Gastroesophageal sphincter (tissue), 4 donors: ENCODE measurements around the gene FAM163B. TPM values are rescaled to one million over a fixed set of nuclear protein-coding genes. Genes with fewer than 3 reads are reported as not detected.

ENCODE experiments used
- ATAC-seq: fragments of 150-250 bp; one replicate; pipeline ENCODE4 v1.9.1; 2016; ENCODE audit warnings: mild to moderate bottlenecking, moderate library complexity
- H3K27ac ChIP-seq, 4 donors: fragments of 200-600 bp; sonication (generic) in 3 of 4; 1 replicate in 3 of 4; 2 replicates in 1 of 4; pipeline ENCODE4 v1.5.1; 2016 to 2019
- H3K27me3 ChIP-seq: fragments of 200-600 bp; sonication (generic); one replicate; pipeline ENCODE4 v1.5.1; 2019
- H3K36me3 ChIP-seq, 2 donors: fragments of 200-600 bp; sonication (generic); one replicate each; pipeline ENCODE4 v1.5.1; 2019; ENCODE audit warnings: control low read depth in 1 of 2
- H3K4me1 ChIP-seq, 3 donors: fragments of 200-600 bp; sonication (generic); 1 replicate in 2 of 3; 2 replicates in 1 of 3; pipeline ENCODE4 v1.5.1; 2016 to 2019; ENCODE audit warnings: control low read depth in 2 of 3
- H3K4me3 ChIP-seq, 2 donors: fragments of 200-600 bp; sonication (generic); one replicate each; pipeline ENCODE4 v1.5.1; 2019; ENCODE audit warnings: mild to moderate bottlenecking in 1 of 2, moderate library complexity in 1 of 2
- H3K9me3 ChIP-seq, 3 donors: fragments of 200-600 bp; sonication (generic); one replicate each; pipeline ENCODE4 v1.5.1; 2017 to 2019; ENCODE audit warnings: control low read depth in 2 of 3
- EP300 ChIP-seq: sonication (generic); formaldehyde crosslinking; IDR thresholded peaks from one replicate; pipeline ENCODE4 v1.6.1; 2017; ENCODE audit warnings: antibody characterized with exemption, mild to moderate bottlenecking
- POLR2A ChIP-seq, 2 donors: fragments of 450-650 bp; IDR thresholded peaks; one replicate each; pipeline ENCODE4 v1.6.1; 2017; ENCODE audit warnings: antibody characterized with exemption in 2 of 2, mild to moderate bottlenecking in 2 of 2, moderate library complexity in 1 of 2
- POLR2AphosphoS5 ChIP-seq: sonication (generic); formaldehyde crosslinking; IDR thresholded peaks from one replicate; pipeline ENCODE4 v1.6.1; 2017; ENCODE audit warnings: antibody characterized with exemption
- WGBS, 2 donors: methylation state at CpG; one replicate each; pipeline ENCODE4 v1.1.5; 2018; ENCODE audit warnings: low coverage in 1 of 2; 5-methylcytosine and 5-hydroxymethylcytosine counted together
- total RNA-seq, 4 donors: library from RNA; depleted of rRNA; stranded (reverse); fragments of >200 nt; gene quantifications; one replicate each; pipeline ENCODE4 v1.1.0, GENCODE V29; 2016
- TF ChIP-seq, protein P1 (sequence below), 4 experiments: fragments of 200-600 bp in 2 of 4; fragments of 450-650 bp in 2 of 4; sonication (generic) in 1 of 4; IDR thresholded peaks; one replicate each; pipeline ENCODE4 v1.5.1; 2017 to 2019; ENCODE audit warnings: antibody characterized with exemption in 4 of 4, mild to moderate bottlenecking in 2 of 4, moderate library complexity in 2 of 4

Gene FAM163B
- total RNA-seq, 4 donors from 2014 or later: not detected

DNA sequence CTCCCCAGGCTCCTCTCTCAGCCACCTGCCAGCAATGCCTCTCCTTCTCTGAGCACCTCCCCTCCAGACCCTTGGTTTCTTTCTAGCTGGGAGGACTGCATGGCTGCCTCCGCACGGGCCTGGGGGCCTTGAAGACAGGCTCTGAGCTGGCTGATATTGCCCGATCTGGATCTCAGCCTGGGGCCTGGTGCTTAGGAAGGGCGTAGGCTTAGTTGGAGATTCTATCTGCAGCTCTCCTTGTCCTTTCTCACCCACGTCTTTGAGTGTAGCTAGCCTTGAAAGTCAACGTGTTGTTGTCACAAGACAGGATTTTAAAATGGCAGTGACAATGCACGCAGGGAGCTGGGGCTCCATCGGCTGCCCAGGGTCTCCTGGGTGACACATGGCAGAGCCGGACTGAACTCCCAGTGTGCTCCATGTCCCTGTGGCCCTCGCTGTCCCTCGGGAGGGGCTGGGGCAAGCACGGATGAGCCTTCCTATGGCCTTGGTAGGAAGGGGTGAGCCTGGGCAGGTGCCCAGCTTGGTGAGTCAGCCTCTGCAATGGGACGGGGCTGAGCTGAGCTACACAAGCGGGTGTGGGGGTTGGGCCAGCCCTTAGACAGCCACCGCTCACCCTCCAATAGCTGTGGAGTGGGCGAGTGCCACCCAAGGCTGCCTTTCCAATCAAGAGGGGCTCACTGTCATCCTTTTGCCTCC, 65.3 kb downstream of the FAM163B start:
- Histone ChIP-seq H3K36me3 (peaks cover 0 to 23% of the 10 kb centered on the region in 2 donors), H3K27me3 (no peaks in the 10 kb centered on the region), H3K27ac (no peak overlapping the region), H3K4me1 (peaks cover 0 to 41% (median 10%) of the 10 kb centered on the region in 3 donors), H3K9me3 (no peaks in the 10 kb centered on the region), H3K4me3 (no peak overlapping the region)
- no peak for ATAC-seq
- WGBS, 2 donors: 67 to 87% methylated on average over 3 to 5 of the region's 16 CpGs
- TF ChIP-seq, protein P1, sequence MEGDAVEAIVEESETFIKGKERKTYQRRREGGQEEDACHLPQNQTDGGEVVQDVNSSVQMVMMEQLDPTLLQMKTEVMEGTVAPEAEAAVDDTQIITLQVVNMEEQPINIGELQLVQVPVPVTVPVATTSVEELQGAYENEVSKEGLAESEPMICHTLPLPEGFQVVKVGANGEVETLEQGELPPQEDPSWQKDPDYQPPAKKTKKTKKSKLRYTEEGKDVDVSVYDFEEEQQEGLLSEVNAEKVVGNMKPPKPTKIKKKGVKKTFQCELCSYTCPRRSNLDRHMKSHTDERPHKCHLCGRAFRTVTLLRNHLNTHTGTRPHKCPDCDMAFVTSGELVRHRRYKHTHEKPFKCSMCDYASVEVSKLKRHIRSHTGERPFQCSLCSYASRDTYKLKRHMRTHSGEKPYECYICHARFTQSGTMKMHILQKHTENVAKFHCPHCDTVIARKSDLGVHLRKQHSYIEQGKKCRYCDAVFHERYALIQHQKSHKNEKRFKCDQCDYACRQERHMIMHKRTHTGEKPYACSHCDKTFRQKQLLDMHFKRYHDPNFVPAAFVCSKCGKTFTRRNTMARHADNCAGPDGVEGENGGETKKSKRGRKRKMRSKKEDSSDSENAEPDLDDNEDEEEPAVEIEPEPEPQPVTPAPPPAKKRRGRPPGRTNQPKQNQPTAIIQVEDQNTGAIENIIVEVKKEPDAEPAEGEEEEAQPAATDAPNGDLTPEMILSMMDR (IDR thresholded peaks at IDR 0.05): no peak
- TF ChIP-seq POLR2A (IDR thresholded peaks at IDR 0.05) (no peak), EP300 (no peak), POLR2AphosphoS5 (no peak)

DNA sequence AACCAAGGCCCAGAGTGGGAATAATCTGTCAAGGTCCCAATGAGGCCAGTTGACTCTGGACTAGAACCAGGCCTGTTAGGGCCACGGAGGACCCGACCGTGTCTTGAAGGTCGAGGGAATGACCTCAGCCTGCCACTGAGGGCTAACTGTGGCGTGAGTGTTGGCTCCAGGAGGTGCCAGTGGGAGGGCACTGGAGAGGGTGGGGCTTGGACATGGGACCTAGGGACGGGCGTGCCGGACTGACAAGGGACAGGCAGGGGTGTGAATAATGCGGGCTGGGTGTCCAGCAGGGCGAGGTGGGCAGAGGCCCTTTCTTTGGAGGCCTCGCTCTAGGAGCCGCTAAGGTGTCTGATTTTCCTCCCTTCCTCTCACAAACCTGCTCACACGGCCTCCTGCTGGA, 67.2 kb downstream of the FAM163B start:
- TF ChIP-seq, protein P1 (IDR thresholded peaks at IDR 0.05): no peak
- no peak for TF ChIP-seq POLR2A (IDR thresholded peaks at IDR 0.05)
- no peak for TF ChIP-seq POLR2AphosphoS5
- no peak for TF ChIP-seq EP300
- H3K36me3 ChIP-seq: peaks cover 0 to 14% of the 10 kb centered on the region in 2 donors
- 93 to 100% methylated on average over 3 to 6 of the region's 13 CpGs for WGBS, 2 donors
- H3K9me3 ChIP-seq: no peaks in the 10 kb centered on the region
- peaks cover 0 to 43% (median 11%) of the 10 kb centered on the region in 3 donors for H3K4me1 ChIP-seq
- no peak overlapping the region for H3K4me3 ChIP-seq
- H3K27ac ChIP-seq: no peak overlapping the region
- no peaks in the 10 kb centered on the region for H3K27me3 ChIP-seq
- no peak for ATAC-seq

DNA sequence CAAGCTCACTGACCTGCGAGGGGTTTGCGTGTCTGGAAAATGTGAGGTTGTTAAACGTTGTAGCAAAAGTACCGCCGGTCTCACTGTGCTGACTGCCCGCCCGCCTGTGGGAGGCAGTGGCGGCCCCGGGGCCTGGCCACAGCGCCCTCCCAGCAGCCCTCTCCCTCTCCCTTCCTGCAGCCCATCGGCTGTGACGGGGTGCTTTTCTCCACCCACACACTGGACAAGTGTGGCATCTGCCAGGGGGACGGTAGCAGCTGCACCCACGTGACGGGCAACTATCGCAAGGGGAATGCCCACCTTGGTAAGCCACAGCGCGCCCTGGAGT, 68.5 kb downstream of the FAM163B start:
- H3K4me1 ChIP-seq: peaks cover 0 to 39% (median 6%) of the 10 kb centered on the region in 3 donors
- WGBS, 2 donors: 63 to 79% methylated on average over 5 to 11 of the region's 18 CpGs
- TF ChIP-seq POLR2AphosphoS5 (no peak), EP300 (no peak), POLR2A (IDR thresholded peaks at IDR 0.05) (no peak)
- TF ChIP-seq, protein P1 (IDR thresholded peaks at IDR 0.05): no peak
- H3K27me3 ChIP-seq: no peaks in the 10 kb centered on the region
- H3K9me3 ChIP-seq: no peaks in the 10 kb centered on the region
- no peak overlapping the region for H3K27ac ChIP-seq
- peaks cover 0 to 14% of the 10 kb centered on the region in 2 donors for H3K36me3 ChIP-seq
- no peak for ATAC-seq
- H3K4me3 ChIP-seq: no peak overlapping the region

DNA sequence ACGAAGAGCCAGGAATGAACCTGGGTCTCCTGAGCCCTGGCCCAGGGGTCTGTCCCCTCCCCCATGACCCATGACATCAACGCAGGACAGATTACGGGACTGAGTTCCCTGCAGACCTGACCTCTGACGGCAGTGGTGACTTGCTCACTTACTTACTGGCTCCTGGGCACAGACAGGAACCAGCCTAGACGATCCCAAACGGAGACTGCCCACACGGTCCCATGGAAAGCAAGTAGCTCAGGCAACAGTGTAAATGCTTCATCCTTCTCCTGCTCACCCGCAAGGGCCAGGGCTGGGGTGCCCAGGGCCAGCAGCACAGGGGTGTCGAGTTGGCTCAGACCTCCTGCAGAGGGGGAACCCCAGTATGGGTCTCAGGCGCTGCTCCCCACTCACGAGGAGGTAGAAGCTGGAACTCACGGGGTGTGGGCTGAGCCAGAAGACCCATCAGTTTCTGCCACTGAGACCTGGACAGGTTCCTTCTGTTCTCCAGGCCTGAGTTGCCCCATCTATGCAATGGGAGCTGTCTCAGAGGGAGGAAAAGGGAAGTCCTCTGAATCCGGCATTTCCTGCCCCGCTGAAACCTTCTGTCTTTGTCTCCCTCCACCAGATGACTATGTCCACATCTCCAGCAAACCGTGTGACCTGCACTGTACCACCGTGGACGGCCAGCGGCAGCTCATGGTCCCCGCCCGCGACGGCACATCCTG, 69.0 kb downstream of the FAM163B start:
- Histone ChIP-seq H3K27me3 (no peaks in the 10 kb centered on the region), H3K4me3 (no peak overlapping the region), H3K36me3 (peaks cover 0 to 14% of the 10 kb centered on the region in 2 donors), H3K9me3 (no peaks in the 10 kb centered on the region), H3K27ac (peak overlapping the region in 1 of 4 donors; percentile 55), H3K4me1 (peaks cover 0 to 39% (median 12%) of the 10 kb centered on the region in 3 donors)
- no peak for ATAC-seq
- 76 to 81% methylated on average over 5 to 9 of the region's 22 CpGs for WGBS, 2 donors
- TF ChIP-seq POLR2A (IDR thresholded peaks at IDR 0.05): no peak
- no peak for TF ChIP-seq EP300
- no peak for TF ChIP-seq POLR2AphosphoS5
- TF ChIP-seq, protein P1 (IDR thresholded peaks at IDR 0.05): no peak
